ENCODE results near the gene CFAP43.

The CFAP43 gene

GRCh38 chr10:104267721-104268404 lies 35.7 kb upstream of the CFAP43 start:
- H3K27ac Mint-ChIP-seq: peak overlapping the region; percentile 93
- H3K36me3 Mint-ChIP-seq: peaks cover 24 to 33% of the 10 kb centered on the region in 2 donors
- H3K27me3 Mint-ChIP-seq: no peaks in the 10 kb centered on the region
- ATAC-seq (replicated peaks): peak; percentile 14 to 23
- H3K4me1 Mint-ChIP-seq: peaks cover 18 to 46% of the 10 kb centered on the region in 2 donors
- H3K4me3 Mint-ChIP-seq: peak overlapping the region; percentile 81 to 87
- DNase-seq: no peak
- no peaks in the 10 kb centered on the region for H3K9me3 Mint-ChIP-seq

- Mint-ChIP-seq H3K9me3 (no peaks in the 10 kb centered on the region), H3K27ac (no peak overlapping the region), H3K36me3 (peaks cover 37 to 53% of the 10 kb centered on the region in 2 donors), H3K27me3 (no peaks in the 10 kb centered on the region), H3K4me3 (no peak overlapping the region), H3K4me1 (peaks cover 33 to 66% of the 10 kb centered on the region in 2 donors)
- ATAC-seq (replicated peaks) (no peak), DNase-seq (no peak)
These were observed 32.6 kb upstream of the CFAP43 start for GRCh38 chr10:104264783-104265182.

- peaks cover 29 to 52% of the 10 kb centered on the region in 2 donors for H3K36me3 Mint-ChIP-seq
- ATAC-seq (replicated peaks): no peak
- no peak overlapping the region for H3K27ac Mint-ChIP-seq
- H3K4me1 Mint-ChIP-seq: peaks cover 37 to 63% of the 10 kb centered on the region in 2 donors
- no peak for DNase-seq
- H3K27me3 Mint-ChIP-seq: no peaks in the 10 kb centered on the region
- H3K4me3 Mint-ChIP-seq: no peak overlapping the region
- H3K9me3 Mint-ChIP-seq: no peaks in the 10 kb centered on the region
These were observed 29.9 kb upstream of the CFAP43 start for GRCh38 chr10:104262055-104262454.

GRCh38 chr10:104260775-104261115 lies 28.6 kb upstream of the CFAP43 start:
- ATAC-seq (replicated peaks) (peak; percentile 48 to 49), DNase-seq (no peak)
- peaks cover 24 to 48% of the 10 kb centered on the region in 2 donors for H3K36me3 Mint-ChIP-seq
- peak overlapping the region; percentile 76 for H3K27ac Mint-ChIP-seq
- H3K9me3 Mint-ChIP-seq: no peaks in the 10 kb centered on the region
- H3K4me1 Mint-ChIP-seq: peaks cover 39 to 64% of the 10 kb centered on the region in 2 donors
- no peaks in the 10 kb centered on the region for H3K27me3 Mint-ChIP-seq
- peak overlapping the region; percentile 2 to 10 for H3K4me3 Mint-ChIP-seq

- Mint-ChIP-seq H3K27ac (peak overlapping the region; percentile 15), H3K9me3 (no peaks in the 10 kb centered on the region)
These were observed 28.0 kb upstream of the CFAP43 start for GRCh38 chr10:104259999-104260774.

GRCh38 chr10:104259456-104259855 lies 27.3 kb upstream of the CFAP43 start:
- ATAC-seq (replicated peaks): no peak
- Mint-ChIP-seq H3K36me3 (peaks cover 22 to 40% of the 10 kb centered on the region in 2 donors), H3K9me3 (no peaks in the 10 kb centered on the region), H3K4me1 (peaks cover 40 to 61% of the 10 kb centered on the region in 2 donors), H3K4me3 (no peak overlapping the region), H3K27me3 (no peaks in the 10 kb centered on the region), H3K27ac (no peak overlapping the region)
- no peak for DNase-seq

More at GRCh38 chr10:104259999-104260774, 28.0 kb upstream of the CFAP43 start:
- no peaks in the 10 kb centered on the region for H3K27me3 Mint-ChIP-seq
- DNase-seq (no peak), ATAC-seq (replicated peaks) (no peak)
- H3K4me1 Mint-ChIP-seq: peaks cover 41 to 63% of the 10 kb centered on the region in 2 donors
- peaks cover 23 to 42% of the 10 kb centered on the region in 2 donors for H3K36me3 Mint-ChIP-seq
- peak overlapping the region; percentile 2 to 10 for H3K4me3 Mint-ChIP-seq

GRCh38 chr10:104258209-104258608 lies 26.0 kb upstream of the CFAP43 start:
- Mint-ChIP-seq H3K27ac (no peak overlapping the region), H3K9me3 (no peaks in the 10 kb centered on the region), H3K4me1 (peaks cover 43 to 54% of the 10 kb centered on the region in 2 donors), H3K36me3 (peaks cover 21 to 33% of the 10 kb centered on the region in 2 donors), H3K27me3 (peaks cover under 1 to 2% of the 10 kb centered on the region in 2 donors), H3K4me3 (no peak overlapping the region)
- DNase-seq (no peak), ATAC-seq (replicated peaks) (no peak)

- H3K9me3 Mint-ChIP-seq: no peaks in the 10 kb centered on the region
- peaks cover 21 to 33% of the 10 kb centered on the region in 2 donors for H3K36me3 Mint-ChIP-seq
- H3K4me3 Mint-ChIP-seq: no peak overlapping the region
- DNase-seq: no peak
- peaks cover 45 to 54% of the 10 kb centered on the region in 2 donors for H3K4me1 Mint-ChIP-seq
- H3K27me3 Mint-ChIP-seq: peaks cover 4 to 10% of the 10 kb centered on the region in 2 donors
- no peak for ATAC-seq (replicated peaks)
- H3K27ac Mint-ChIP-seq: no peak overlapping the region
These were observed 25.1 kb upstream of the CFAP43 start for GRCh38 chr10:104257235-104257634.

- ATAC-seq (replicated peaks) (no peak), DNase-seq (no peak)
- Mint-ChIP-seq H3K27me3 (peaks cover 4 to 14% of the 10 kb centered on the region in 2 donors), H3K4me1 (peaks cover 44 to 50% of the 10 kb centered on the region in 2 donors), H3K36me3 (peaks cover 19 to 27% of the 10 kb centered on the region in 2 donors), H3K27ac (no peak overlapping the region), H3K4me3 (peak overlapping the region; percentile 42 to 82), H3K9me3 (no peaks in the 10 kb centered on the region)
These were observed 24.3 kb upstream of the CFAP43 start for GRCh38 chr10:104256335-104256961.

GRCh38 chr10:104255311-104255981 lies 23.3 kb upstream of the CFAP43 start:
- Mint-ChIP-seq H3K27me3 (peaks cover 6 to 14% of the 10 kb centered on the region in 2 donors), H3K9me3 (no peaks in the 10 kb centered on the region), H3K4me1 (peaks cover 36 to 40% of the 10 kb centered on the region in 2 donors), H3K4me3 (peak overlapping the region; percentile 82 to 90), H3K27ac (peak overlapping the region; percentile 93), H3K36me3 (peaks cover 11 to 17% of the 10 kb centered on the region in 2 donors)
- peak; percentile 60 for ATAC-seq (replicated peaks)
- DNase-seq: no peak

GRCh38 chr10:104254493-104255310 lies 22.5 kb upstream of the CFAP43 start, which contains the start of gene GSTO1:
GSTO1 (plus strand) TSS chr10:104254892; CDS start chr10:104254929, 37 bp downstream.
- H3K27me3 Mint-ChIP-seq: peaks cover 14% of the 10 kb centered on the region in 2 donors
- H3K9me3 Mint-ChIP-seq: no peaks in the 10 kb centered on the region
- peak within 1 kb of the TSS; percentile 93 for H3K27ac Mint-ChIP-seq
- H3K36me3 Mint-ChIP-seq: peaks cover 7 to 13% of the 10 kb centered on the region in 2 donors
- ATAC-seq (replicated peaks): peak; percentile 82 to 85
- H3K4me1 Mint-ChIP-seq: peaks cover 31 to 33% of the 10 kb centered on the region in 2 donors
- DNase-seq: peak; percentile 41
- H3K4me3 Mint-ChIP-seq: peak within 1 kb of the TSS; percentile 82 to 90

GRCh38 chr10:104253606-104254410 lies 21.6 kb upstream of the CFAP43 start:
- DNase-seq: no peak
- H3K27me3 Mint-ChIP-seq: peaks cover 14% of the 10 kb centered on the region in 2 donors

More at GRCh38 chr10:104253606-104254410, 21.6 kb upstream of the CFAP43 start:
- H3K4me3 Mint-ChIP-seq: peak overlapping the region; percentile 82 to 90
- H3K4me1 Mint-ChIP-seq: peaks cover 24 to 27% of the 10 kb centered on the region in 2 donors
- H3K36me3 Mint-ChIP-seq: peaks cover 7 to 8% of the 10 kb centered on the region in 2 donors
- ATAC-seq (replicated peaks): no peak
- no peaks in the 10 kb centered on the region for H3K9me3 Mint-ChIP-seq
- H3K27ac Mint-ChIP-seq: peak overlapping the region; percentile 93

All from stimulated activated naive B cell treated with anti-CD40 and anti-IgM and Interleukin-4, amounts not matched to agents 10 μg/mL and 1 μg/mL and 100 μg/mL, for 72 hours (primary cell).